Effector memory CD4-positive, alpha-beta T cell (primary cell): ENCODE results near the gene PSMD9.

Experiments used
- DNase-seq, 3 donors: peaks; one replicate each; pipeline ENCODE4 v3.0.0-alpha.2; 2020
- H3K27ac ChIP-seq: 2 replicates; pipeline ENCODE4 v1.7.0; 2013; ENCODE audit warnings: mild to moderate bottlenecking, low read length, moderate library complexity; ENCODE audit not compliant: insufficient read depth, poor library complexity, severe bottlenecking
- H3K27me3 ChIP-seq: replicated peaks from 2 replicates; pipeline ENCODE4 v1.7.0; 2013; ENCODE audit warnings: mild to moderate bottlenecking, low read length; ENCODE audit not compliant: insufficient read depth, control insufficient read depth, poor library complexity, severe bottlenecking
- H3K36me3 ChIP-seq: 2 replicates; pipeline ENCODE4 v1.7.0; 2013; ENCODE audit warnings: mild to moderate bottlenecking, low read length, moderate library complexity; ENCODE audit not compliant: control insufficient read depth, insufficient read depth
- H3K4me1 ChIP-seq: 2 replicates; pipeline ENCODE4 v1.7.0; 2013; ENCODE audit warnings: low read length, mild to moderate bottlenecking; ENCODE audit not compliant: control insufficient read depth, insufficient read depth, poor library complexity, severe bottlenecking
- H3K4me3 ChIP-seq: 2 replicates; pipeline ENCODE4 v1.7.0; 2013; ENCODE audit warnings: low read length, low read depth, mild to moderate bottlenecking; ENCODE audit not compliant: insufficient read depth, poor library complexity, severe bottlenecking
- H3K9me3 ChIP-seq: 2 replicates; pipeline ENCODE4 v1.7.0; 2013; ENCODE audit warnings: mild to moderate bottlenecking, low read length, moderate library complexity; ENCODE audit not compliant: control insufficient read depth

The PSMD9 gene

GRCh38 chr12:121892673-121893561 is 4.3 kb downstream of the PSMD9 start:
- Histone ChIP-seq H3K27me3 (no peaks in the 10 kb centered on the region), H3K4me1 (peaks cover 13% of the 10 kb centered on the region), H3K36me3 (peaks cover 34% of the 10 kb centered on the region), H3K9me3 (no peaks in the 10 kb centered on the region), H3K27ac (no peak overlapping the region), H3K4me3 (no peak overlapping the region)
- no peak for DNase-seq

- Histone ChIP-seq H3K4me1 (peaks cover 9% of the 10 kb centered on the region), H3K36me3 (peaks cover 36% of the 10 kb centered on the region), H3K27ac (no peak overlapping the region), H3K27me3 (no peaks in the 10 kb centered on the region), H3K9me3 (no peaks in the 10 kb centered on the region), H3K4me3 (no peak overlapping the region)
- no peak for DNase-seq
Observed at GRCh38 chr12:121893961-121894460, 5.4 kb downstream of the PSMD9 start.

- no peaks in the 10 kb centered on the region for H3K9me3 ChIP-seq
- H3K27me3 ChIP-seq, result no peaks in the 10 kb centered on the region
- no peak overlapping the region for H3K27ac ChIP-seq
- no peak for DNase-seq
- peaks cover 4% of the 10 kb centered on the region for H3K4me1 ChIP-seq
- no peak overlapping the region for H3K4me3 ChIP-seq
- peaks cover 43% of the 10 kb centered on the region for H3K36me3 ChIP-seq
Observed at GRCh38 chr12:121894633-121895032, 6.0 kb downstream of the PSMD9 start.

- no peaks in the 10 kb centered on the region for H3K4me1 ChIP-seq
- DNase-seq, result no peak
- no peak overlapping the region for H3K27ac ChIP-seq
- no peak overlapping the region for H3K4me3 ChIP-seq
- H3K27me3 ChIP-seq, result no peaks in the 10 kb centered on the region
- peaks cover 73% of the 10 kb centered on the region for H3K36me3 ChIP-seq
- no peaks in the 10 kb centered on the region for H3K9me3 ChIP-seq
Observed at GRCh38 chr12:121898287-121898686, 9.7 kb downstream of the PSMD9 start.

GRCh38 chr12:121899590-121899989 is 11.0 kb downstream of the PSMD9 start:
- Histone ChIP-seq H3K27ac (no peak overlapping the region), H3K36me3 (peaks cover 70% of the 10 kb centered on the region), H3K4me3 (no peak overlapping the region), H3K9me3 (no peaks in the 10 kb centered on the region), H3K27me3 (no peaks in the 10 kb centered on the region), H3K4me1 (no peaks in the 10 kb centered on the region)
- no peak for DNase-seq

GRCh38 chr12:121903202-121903601 is 14.6 kb downstream of the PSMD9 start:
- Histone ChIP-seq H3K9me3 (no peaks in the 10 kb centered on the region), H3K4me1 (no peaks in the 10 kb centered on the region), H3K27ac (no peak overlapping the region), H3K36me3 (peaks cover 60% of the 10 kb centered on the region), H3K4me3 (no peak overlapping the region), H3K27me3 (no peaks in the 10 kb centered on the region)
- no peak for DNase-seq

GRCh38 chr12:121905746-121906145 is 17.2 kb downstream of the PSMD9 start:
- Histone ChIP-seq H3K4me1 (no peaks in the 10 kb centered on the region), H3K9me3 (no peaks in the 10 kb centered on the region), H3K36me3 (peaks cover 50% of the 10 kb centered on the region), H3K27me3 (no peaks in the 10 kb centered on the region), H3K4me3 (no peak overlapping the region), H3K27ac (no peak overlapping the region)
- DNase-seq, result no peak

- no peaks in the 10 kb centered on the region for H3K4me1 ChIP-seq
- no peak overlapping the region for H3K4me3 ChIP-seq
- no peak for DNase-seq
- no peak overlapping the region for H3K27ac ChIP-seq
- no peaks in the 10 kb centered on the region for H3K9me3 ChIP-seq
- H3K36me3 ChIP-seq, result peaks cover 29% of the 10 kb centered on the region
- no peaks in the 10 kb centered on the region for H3K27me3 ChIP-seq
Observed at GRCh38 chr12:121908702-121909101, 20.1 kb downstream of the PSMD9 start.

- Histone ChIP-seq H3K4me1 (no peaks in the 10 kb centered on the region), H3K27ac (no peak overlapping the region), H3K36me3 (peaks cover 34% of the 10 kb centered on the region), H3K4me3 (no peak overlapping the region), H3K9me3 (no peaks in the 10 kb centered on the region), H3K27me3 (no peaks in the 10 kb centered on the region)
- no peak for DNase-seq
Observed at GRCh38 chr12:121911824-121912585, 23.4 kb downstream of the PSMD9 start.

GRCh38 chr12:121915841-121916321 is 27.3 kb downstream of the PSMD9 start:
- H3K27me3 ChIP-seq, result no peaks in the 10 kb centered on the region
- H3K4me1 ChIP-seq, result peaks cover 8% of the 10 kb centered on the region
- no peak for DNase-seq
- no peak overlapping the region for H3K4me3 ChIP-seq
- no peaks in the 10 kb centered on the region for H3K9me3 ChIP-seq
- no peak overlapping the region for H3K27ac ChIP-seq
- H3K36me3 ChIP-seq, result peaks cover 19% of the 10 kb centered on the region
